ENCODE results near the gene TFR2.

- no peak for TF ChIP-seq CTCF (IDR thresholded peaks at IDR 0.05)
- TF ChIP-seq POLR2A (IDR thresholded peaks at IDR 0.05): no peak
Observed at GRCh38 chr7:100620804-100621203, 20.5 kb downstream of the TFR2 start.

All from esophagus squamous epithelium (tissue), 4 donors.